IMR-90 (cell line): ENCODE results near the gene SNTG2.

Source experiments
- BHLHE40 ChIP-seq: fragments of 150-350 bp; IDR thresholded peaks from 2 replicates; pipeline ENCODE4 v1.6.1; 2016; ENCODE audit warnings: mild to moderate bottlenecking, low read depth, low read length
- CEBPB ChIP-seq: IDR thresholded peaks from 2 replicates; pipeline ENCODE4 v1.6.1; 2012; ENCODE audit warnings: low read depth, low read length, improper control_type of control experiment
- FOS ChIP-seq: fragments of 150-350 bp; IDR thresholded peaks from 2 replicates; pipeline ENCODE4 v1.6.1; 2016; ENCODE audit warnings: low read depth, low read length
- MAFK ChIP-seq: IDR thresholded peaks from 2 replicates; pipeline ENCODE4 v1.6.1; 2012; ENCODE audit warnings: low read depth, low read length, improper control_type of control experiment
- MAZ ChIP-seq: IDR thresholded peaks from 2 replicates; pipeline ENCODE4 v1.6.1; 2012; ENCODE audit warnings: low read depth, mild to moderate bottlenecking, low read length, improper control_type of control experiment, moderate library complexity, borderline replicate concordance
- MXI1 ChIP-seq: IDR thresholded peaks from 2 replicates; pipeline ENCODE4 v1.6.1; 2012; ENCODE audit warnings: low read depth, mild to moderate bottlenecking, low read length, moderate library complexity, borderline replicate concordance
- POLR2A ChIP-seq: IDR thresholded peaks from 2 replicates; pipeline ENCODE4 v1.6.1; 2012; ENCODE audit warnings: mild to moderate bottlenecking, low read depth, low read length
- RAD21 ChIP-seq: IDR thresholded peaks from 2 replicates; pipeline ENCODE4 v1.6.1; 2012; ENCODE audit warnings: low read length, improper control_type of control experiment
- RCOR1 ChIP-seq: IDR thresholded peaks from 2 replicates; pipeline ENCODE4 v1.6.1; 2012; ENCODE audit warnings: mild to moderate bottlenecking, low read length, improper control_type of control experiment; ENCODE audit not compliant: insufficient replicate concordance
- RFX5 ChIP-seq: IDR thresholded peaks from 2 replicates; pipeline ENCODE4 v1.8.0; 2012; ENCODE audit warnings: low read depth, mild to moderate bottlenecking, low read length, moderate library complexity
- SMC3 ChIP-seq: fragments of 150-350 bp; IDR thresholded peaks from 2 replicates; pipeline ENCODE4 v1.6.1; 2016; ENCODE audit warnings: low read depth, mild to moderate bottlenecking, antibody characterized with exemption, low read length, moderate library complexity
- TF ChIP-seq, protein P1 (sequence below): conservative IDR thresholded peaks from 2 replicates; pipeline ENCODE4 v1.5.1; 2012; ENCODE audit warnings: mild to moderate bottlenecking, low read depth, low read length, improper control_type of control experiment
- TF ChIP-seq, protein P2 (sequence below): fragments of 150-350 bp; IDR thresholded peaks from 2 replicates; pipeline ENCODE4 v1.6.1; 2016; ENCODE audit warnings: low read depth, mild to moderate bottlenecking, low read length, moderate library complexity, borderline replicate concordance

DNA sequence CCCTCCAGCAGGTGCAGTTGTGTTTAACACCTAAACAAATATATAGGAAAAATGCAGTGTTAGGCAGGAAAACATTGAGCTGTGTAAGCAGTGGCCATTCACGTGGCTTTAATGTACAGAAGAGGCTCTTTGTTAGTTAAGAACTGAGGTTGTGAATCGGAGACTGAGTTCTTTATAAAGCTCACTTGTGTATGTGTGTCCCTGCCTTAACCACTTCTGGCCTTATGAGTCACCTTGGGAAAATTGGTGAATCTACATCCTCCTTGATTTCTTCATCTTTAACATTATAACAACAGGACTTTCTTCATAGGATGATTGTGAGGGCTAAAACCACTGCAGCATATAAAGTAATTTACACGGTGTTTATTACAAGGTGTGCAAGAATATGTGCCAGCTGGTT, 274.3 kb downstream of the SNTG2 start:
- TF ChIP-seq, protein P1, sequence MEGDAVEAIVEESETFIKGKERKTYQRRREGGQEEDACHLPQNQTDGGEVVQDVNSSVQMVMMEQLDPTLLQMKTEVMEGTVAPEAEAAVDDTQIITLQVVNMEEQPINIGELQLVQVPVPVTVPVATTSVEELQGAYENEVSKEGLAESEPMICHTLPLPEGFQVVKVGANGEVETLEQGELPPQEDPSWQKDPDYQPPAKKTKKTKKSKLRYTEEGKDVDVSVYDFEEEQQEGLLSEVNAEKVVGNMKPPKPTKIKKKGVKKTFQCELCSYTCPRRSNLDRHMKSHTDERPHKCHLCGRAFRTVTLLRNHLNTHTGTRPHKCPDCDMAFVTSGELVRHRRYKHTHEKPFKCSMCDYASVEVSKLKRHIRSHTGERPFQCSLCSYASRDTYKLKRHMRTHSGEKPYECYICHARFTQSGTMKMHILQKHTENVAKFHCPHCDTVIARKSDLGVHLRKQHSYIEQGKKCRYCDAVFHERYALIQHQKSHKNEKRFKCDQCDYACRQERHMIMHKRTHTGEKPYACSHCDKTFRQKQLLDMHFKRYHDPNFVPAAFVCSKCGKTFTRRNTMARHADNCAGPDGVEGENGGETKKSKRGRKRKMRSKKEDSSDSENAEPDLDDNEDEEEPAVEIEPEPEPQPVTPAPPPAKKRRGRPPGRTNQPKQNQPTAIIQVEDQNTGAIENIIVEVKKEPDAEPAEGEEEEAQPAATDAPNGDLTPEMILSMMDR = no peak
- TF ChIP-seq POLR2A (no peak), CEBPB (no peak), RCOR1 (no peak), BHLHE40 (no peak), MXI1 (no peak), FOS (no peak), RAD21 (no peak), RFX5 (no peak), MAFK (no peak), MAZ (no peak), SMC3 (no peak)
- TF ChIP-seq, protein P2, sequence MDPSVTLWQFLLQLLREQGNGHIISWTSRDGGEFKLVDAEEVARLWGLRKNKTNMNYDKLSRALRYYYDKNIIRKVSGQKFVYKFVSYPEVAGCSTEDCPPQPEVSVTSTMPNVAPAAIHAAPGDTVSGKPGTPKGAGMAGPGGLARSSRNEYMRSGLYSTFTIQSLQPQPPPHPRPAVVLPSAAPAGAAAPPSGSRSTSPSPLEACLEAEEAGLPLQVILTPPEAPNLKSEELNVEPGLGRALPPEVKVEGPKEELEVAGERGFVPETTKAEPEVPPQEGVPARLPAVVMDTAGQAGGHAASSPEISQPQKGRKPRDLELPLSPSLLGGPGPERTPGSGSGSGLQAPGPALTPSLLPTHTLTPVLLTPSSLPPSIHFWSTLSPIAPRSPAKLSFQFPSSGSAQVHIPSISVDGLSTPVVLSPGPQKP = no peak
